B cell (primary cell): Measurements from ENCODE around the gene RTN4RL1. TPM values are rescaled to one million over a fixed set of nuclear protein-coding genes. Genes with fewer than 3 reads are reported as not detected.

Experiments
- ATAC-seq: fragments of 200-7000 bp; cut with Tn5 transposase; one replicate; pipeline ENCODE4 v1.10.0; 2021; ENCODE audit warnings: low read depth, mild to moderate bottlenecking, moderate number of reproducible peaks, moderate library complexity
- CTCF ChIA-PET: fragments of 350-600 bp; sonication (Branson Sonifier 250); formaldehyde crosslinking; loops from one replicate; lab custom pipeline; 2021; ENCODE audit warnings: antibody characterized with exemption, inconsistent platforms; lab: Charles Lee
- POLR2A ChIA-PET: fragments of 350-600 bp; sonication (Branson Sonifier 250); formaldehyde crosslinking; loops from one replicate; lab custom pipeline; 2021; ENCODE audit warnings: antibody characterized with exemption; lab: Charles Lee
- DNase-seq: peaks from one replicate; pipeline ENCODE4 v3.0.0; 2013
- H2AFZ ChIP-seq: 2 replicates; pipeline ENCODE4 v1.6.1; 2012; ENCODE audit warnings: mild to moderate bottlenecking, low read depth, low read length; ENCODE audit not compliant: insufficient read depth, poor library complexity, severe bottlenecking
- H3K27ac ChIP-seq, 2 donors: 1 replicate in 1 of 2; 2 replicates in 1 of 2; pipeline ENCODE4 v1.5.1; 2012 to 2013; ENCODE audit warnings: low read length in 2 of 2, mild to moderate bottlenecking in 2 of 2, moderate library complexity in 1 of 2
- H3K27me3 ChIP-seq, 4 experiments: fragments of 200-600 bp in 1 of 4; sonication (generic) in 1 of 4; replicated peaks in 1 of 4; 1 replicate in 2 of 4; 2 replicates in 2 of 4; pipeline versions ENCODE4 v1.6.1 to v1.7.0; 2013 to 2016; ENCODE audit warnings: low read length in 3 of 4, mild to moderate bottlenecking in 2 of 4, mixed read lengths in 1 of 4, moderate library complexity in 1 of 4; ENCODE audit not compliant: insufficient read depth in 4 of 4, control insufficient read depth in 3 of 4; ENCODE audit errors: control extremely low read depth in 1 of 4
- H3K36me3 ChIP-seq, 2 experiments: replicated peaks in 1 of 2; 1 replicate in 1 of 2; 2 replicates in 1 of 2; pipeline versions ENCODE4 v1.6.1 to v1.7.1; 2013; ENCODE audit warnings: low read length in 1 of 2; ENCODE audit not compliant: insufficient read depth in 2 of 2, control insufficient read depth in 1 of 2; ENCODE audit errors: control extremely low read depth in 1 of 2, extremely low read depth in 1 of 2
- H3K4me1 ChIP-seq, 2 donors: fragments of 200-600 bp in 1 of 2; sonication (generic) in 1 of 2; 1 replicate in 1 of 2; 2 replicates in 1 of 2; pipeline versions ENCODE4 v1.5.1 to v1.6.1; 2013 to 2017; ENCODE audit warnings: low read length in 2 of 2; ENCODE audit not compliant: control insufficient read depth in 2 of 2, insufficient read depth in 2 of 2
- H3K4me2 ChIP-seq: replicated peaks from 2 replicates; pipeline ENCODE3; 2012; ENCODE audit warnings: mild to moderate bottlenecking, low read depth, low read length; ENCODE audit not compliant: poor library complexity, severe bottlenecking
- H3K4me3 ChIP-seq, 5 experiments: fragments of 200-600 bp in 1 of 5; sonication (generic) in 1 of 5; 1 replicate in 3 of 5; 2 replicates in 2 of 5; pipeline versions ENCODE4 v1.5.1 to v1.7.0; 2011 to 2016; ENCODE audit warnings: low read length in 4 of 5, mild to moderate bottlenecking in 4 of 5, low read depth in 2 of 5, control low read depth in 1 of 5, moderate library complexity in 1 of 5; ENCODE audit not compliant: insufficient read depth in 1 of 5; ENCODE audit errors: control extremely low read depth in 1 of 5, extremely low read depth in 1 of 5
- H3K79me2 ChIP-seq: fragments of 200-600 bp; sonication (generic); one replicate; pipeline ENCODE4 v1.6.0; 2016; ENCODE audit warnings: low read length; ENCODE audit not compliant: control insufficient read depth, insufficient read depth
- H3K9ac ChIP-seq: fragments of 200-600 bp; sonication (generic); 2 replicates; pipeline ENCODE4 v1.6.1; 2017; ENCODE audit warnings: mild to moderate bottlenecking, low read length, moderate library complexity
- H3K9me3 ChIP-seq, 3 donors: one replicate each; pipeline versions ENCODE4 v1.6.1 to v1.7.1; 2013; ENCODE audit warnings: low read length in 2 of 3; ENCODE audit not compliant: control insufficient read depth in 2 of 3, insufficient read depth in 1 of 3; ENCODE audit errors: control extremely low read depth in 1 of 3
- H4K20me1 ChIP-seq: 2 replicates; pipeline ENCODE4 v1.6.0; 2012; ENCODE audit warnings: mild to moderate bottlenecking, low read length; ENCODE audit not compliant: insufficient read depth, control insufficient read depth, poor library complexity, severe bottlenecking
- H3K27ac Mint-ChIP-seq: one replicate; pipeline ENCODE4 v1.8.0; 2021; ENCODE audit warnings: mixed read lengths
- H3K27me3 Mint-ChIP-seq: one replicate; pipeline ENCODE4 v1.8.0; 2021; ENCODE audit warnings: mixed read lengths
- H3K4me1 Mint-ChIP-seq: one replicate; pipeline ENCODE4 v1.8.0; 2021; ENCODE audit warnings: mixed read lengths
- H3K4me3 Mint-ChIP-seq: one replicate; pipeline ENCODE4 v1.8.0; 2021; ENCODE audit warnings: mixed read lengths
- H3K9me3 Mint-ChIP-seq: one replicate; pipeline ENCODE4 v1.8.0; 2022; ENCODE audit warnings: mixed read lengths; ENCODE audit not compliant: insufficient read depth
- EZH2 ChIP-seq: IDR thresholded peaks from 2 replicates; pipeline ENCODE4 v1.6.1; 2012; ENCODE audit warnings: borderline replicate concordance, low read depth, mild to moderate bottlenecking, moderate library complexity, low read length; ENCODE audit not compliant: insufficient read depth, poor library complexity, severe bottlenecking
- WGBS: methylation state at CpG from one replicate; pipeline ENCODE4 v1.1.5; 2013; ENCODE audit warnings: missing lambda C conversion rate; ENCODE audit not compliant: insufficient coverage; 5-methylcytosine and 5-hydroxymethylcytosine counted together
- intact Hi-C: fragments of 100-400 bp; cut with micrococcal nuclease; formaldehyde crosslinking; loops from one replicate; pipeline ENCODE4 v1.10.0; 2022
- polyA plus RNA-seq: library from polyadenylated mRNA; depleted of rRNA; stranded (reverse); fragments of >200 nt; gene quantifications from 2 replicates; pipeline ENCODE4 v1.2.3, GENCODE V29; 2012
- total RNA-seq, 2 donors: library from RNA; stranded (reverse); fragments of 120-200 nt in 1 of 2; gene quantifications; 1 replicate in 1 of 2; 2 replicates in 1 of 2; pipeline versions ENCODE4 v1.2.3 to v1.2.4, GENCODE V29; 2013 to 2022
- TF ChIP-seq, protein P1 (sequence below): fragments of 200-600 bp; IDR thresholded peaks from one replicate; pipeline ENCODE4 v1.8.0; 2022; ENCODE audit warnings: antibody characterized with exemption, mild to moderate bottlenecking

The RTN4RL1 gene
- total and polyA plus RNA-seq, 2 donors (not counting 1 experiment from before 2014, with no cell fraction given), result 0.03 to 0.07 TPM

DNA sequence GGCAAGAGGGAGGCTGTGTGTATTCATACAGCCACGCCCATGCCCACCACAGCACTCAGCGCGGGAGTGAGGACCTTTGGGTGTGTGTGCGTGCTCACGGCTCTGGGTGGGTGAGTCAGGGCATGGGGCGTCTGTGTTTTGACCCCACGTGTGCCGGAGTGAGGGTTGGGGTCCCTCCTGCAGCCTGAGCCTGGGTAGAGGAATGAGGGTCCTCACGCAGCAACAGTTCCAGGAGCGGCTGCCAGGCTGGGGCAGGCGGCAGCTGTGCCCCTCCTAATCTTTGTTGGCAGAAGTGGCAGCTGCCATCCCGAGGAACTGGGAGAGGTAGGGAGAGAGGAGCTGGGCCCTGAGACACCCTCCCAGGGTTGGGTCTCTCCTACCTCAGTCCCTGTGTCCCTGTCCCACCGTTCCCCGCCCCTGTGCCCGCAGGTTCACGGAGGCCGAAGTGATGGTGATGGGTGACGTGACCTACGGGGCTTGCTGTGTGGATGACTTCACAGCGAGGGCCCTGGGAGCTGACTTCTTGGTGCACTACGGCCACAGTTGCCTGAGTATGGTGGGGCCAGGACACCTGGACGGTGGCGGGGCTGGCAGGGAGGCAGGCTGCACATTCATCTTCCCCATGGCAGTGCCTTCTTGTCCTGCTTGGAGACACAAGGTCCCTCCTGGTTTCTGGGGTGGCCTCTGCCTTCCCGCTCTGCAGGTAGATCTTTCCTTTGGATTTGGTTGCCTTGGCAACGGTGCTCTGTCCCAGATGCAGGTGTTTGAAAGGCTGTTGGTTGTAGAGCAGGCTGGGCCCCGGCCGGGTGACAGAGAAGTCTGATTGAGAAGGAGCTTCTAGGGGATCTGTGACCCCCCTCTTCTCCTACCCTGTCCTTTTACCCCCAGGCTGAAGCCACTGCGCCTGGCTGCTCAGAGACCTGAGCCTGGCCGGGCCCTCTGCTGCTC, 10.7 kb upstream of the RTN4RL1 start:
- Mint-ChIP-seq H3K4me3 (no peak overlapping the region), H3K27me3 (no peaks in the 10 kb centered on the region), H3K9me3 (no peaks in the 10 kb centered on the region), H3K27ac (no peak overlapping the region), H3K4me1 (peaks cover 24% of the 10 kb centered on the region)
- Histone ChIP-seq H3K36me3 (peaks cover 0 to 49% of the 10 kb centered on the region in 2 experiments), H3K27ac (no peak overlapping the region), H3K4me1 (peaks cover 4 to 28% of the 10 kb centered on the region in 2 donors), H3K9me3 (no peaks in the 10 kb centered on the region), H3K79me2 (peaks cover 33% of the 10 kb centered on the region), H3K27me3 (no peaks in the 10 kb centered on the region), H3K9ac (no peak overlapping the region), H2AFZ (no peak overlapping the region), H3K4me3 (no peak overlapping the region), H3K4me2 (no peak overlapping the region), H4K20me1 (peaks cover 34% of the 10 kb centered on the region)
- 98% methylated on average over 26 of the region's 29 CpGs for WGBS
- CTCF ChIA-PET, result no interaction called here
- intact Hi-C loops, result no loop called here
- POLR2A ChIA-PET, result no interaction called here
- ATAC-seq, result no peak
- no peak for DNase-seq
- no peak for TF ChIP-seq EZH2

DNA sequence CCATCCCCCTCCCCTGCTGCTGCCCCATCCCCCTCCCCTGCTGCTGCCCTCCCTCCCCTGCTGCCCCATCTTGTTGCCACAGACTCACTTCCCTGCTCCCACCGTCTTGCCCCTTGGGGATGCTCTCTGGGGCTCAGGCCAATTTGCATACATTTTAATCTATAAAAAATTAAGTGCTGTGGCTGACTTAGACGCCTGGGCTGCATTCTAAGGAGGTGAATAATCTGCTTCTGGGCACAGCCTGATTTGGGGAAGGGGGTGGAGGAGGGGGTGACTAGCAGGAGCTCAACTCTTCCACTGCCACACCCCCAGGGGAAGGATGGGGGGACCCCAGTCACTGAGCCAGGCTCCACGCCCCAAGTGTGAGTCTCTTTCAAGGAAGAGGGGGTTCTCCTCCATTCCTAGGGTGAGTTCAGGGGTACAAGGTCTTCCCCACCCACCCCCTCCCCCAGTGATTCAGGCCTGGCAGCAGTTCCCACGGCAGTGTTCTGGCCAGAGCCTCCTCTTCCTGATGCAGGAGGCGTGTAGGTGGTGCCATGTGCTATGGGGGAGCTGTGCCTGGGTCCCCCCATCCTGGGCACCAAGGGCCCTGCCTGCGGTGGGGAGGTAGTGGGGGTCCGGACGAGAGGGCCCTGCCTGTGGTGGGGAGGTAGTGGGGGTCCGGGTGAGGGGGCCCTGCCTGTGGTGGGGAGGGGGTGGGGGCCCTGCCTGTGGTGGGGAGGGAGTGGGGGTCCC, 9.8 kb upstream of the RTN4RL1 start:
- Histone ChIP-seq H3K4me1 (peaks cover 7 to 31% of the 10 kb centered on the region in 2 donors), H3K9ac (no peak overlapping the region), H3K27me3 (no peaks in the 10 kb centered on the region), H3K4me3 (no peak overlapping the region), H4K20me1 (peaks cover 34% of the 10 kb centered on the region), H3K79me2 (peaks cover 35% of the 10 kb centered on the region), H3K4me2 (no peak overlapping the region), H2AFZ (no peak overlapping the region), H3K9me3 (peaks cover 0 to 1% (median 0%) of the 10 kb centered on the region in 3 donors), H3K27ac (no peak overlapping the region), H3K36me3 (peaks cover 0 to 43% of the 10 kb centered on the region in 2 experiments)
- Mint-ChIP-seq H3K4me1 (peaks cover 27% of the 10 kb centered on the region), H3K4me3 (no peak overlapping the region), H3K27ac (no peak overlapping the region), H3K9me3 (no peaks in the 10 kb centered on the region), H3K27me3 (no peaks in the 10 kb centered on the region)
- intact Hi-C loops, result loop anchor here (5.0 kb wide), 1 partner anchor 128 kb away; no protein-coding TSS in a partner anchor
- WGBS, result 80% methylated on average over 1 of the region's 9 CpGs
- TF ChIP-seq, protein P1, sequence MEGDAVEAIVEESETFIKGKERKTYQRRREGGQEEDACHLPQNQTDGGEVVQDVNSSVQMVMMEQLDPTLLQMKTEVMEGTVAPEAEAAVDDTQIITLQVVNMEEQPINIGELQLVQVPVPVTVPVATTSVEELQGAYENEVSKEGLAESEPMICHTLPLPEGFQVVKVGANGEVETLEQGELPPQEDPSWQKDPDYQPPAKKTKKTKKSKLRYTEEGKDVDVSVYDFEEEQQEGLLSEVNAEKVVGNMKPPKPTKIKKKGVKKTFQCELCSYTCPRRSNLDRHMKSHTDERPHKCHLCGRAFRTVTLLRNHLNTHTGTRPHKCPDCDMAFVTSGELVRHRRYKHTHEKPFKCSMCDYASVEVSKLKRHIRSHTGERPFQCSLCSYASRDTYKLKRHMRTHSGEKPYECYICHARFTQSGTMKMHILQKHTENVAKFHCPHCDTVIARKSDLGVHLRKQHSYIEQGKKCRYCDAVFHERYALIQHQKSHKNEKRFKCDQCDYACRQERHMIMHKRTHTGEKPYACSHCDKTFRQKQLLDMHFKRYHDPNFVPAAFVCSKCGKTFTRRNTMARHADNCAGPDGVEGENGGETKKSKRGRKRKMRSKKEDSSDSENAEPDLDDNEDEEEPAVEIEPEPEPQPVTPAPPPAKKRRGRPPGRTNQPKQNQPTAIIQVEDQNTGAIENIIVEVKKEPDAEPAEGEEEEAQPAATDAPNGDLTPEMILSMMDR, result no peak
- no peak for TF ChIP-seq EZH2
- ChIA-PET CTCF (no interaction called here), POLR2A (no interaction called here)
- no peak for ATAC-seq
- DNase-seq, result no peak
